NT2/D1 (cell line): ENCODE data around the gene P3H1.
"Not testable (repeated sequence)": the region's sequence is repeated elsewhere in the genome, so short reads cannot be mapped to it uniquely, and the experiment has no call there.

Experiments used
- SUZ12 ChIP-seq: IDR thresholded peaks from 2 replicates; pipeline ENCODE4 v1.6.1; 2011; ENCODE audit not compliant: insufficient read length, insufficient read depth; ENCODE audit errors: extremely low read depth
- ZNF274 ChIP-seq: IDR thresholded peaks from 2 replicates; pipeline ENCODE4 v1.6.1; 2011; ENCODE audit warnings: mild to moderate bottlenecking, low read depth, low read length

- not testable (repeated sequence) for TF ChIP-seq ZNF274, SUZ12
Observed at GRCh38 chr1:42712808-42713207, 54.0 kb downstream of the P3H1 start.
